SK-N-SH treated with all-trans-retinoic acid at 6 μM for 48 hours (cell line): Measurements from ENCODE around the gene THSD4.

ENCODE experiments used
- ARNTL ChIP-seq: fragments of 450-650 bp; formaldehyde crosslinking; IDR thresholded peaks from 2 replicates; pipeline ENCODE4 v1.5.0; 2020; ENCODE audit warnings: low read depth, mild to moderate bottlenecking, moderate library complexity, borderline replicate concordance
- ESRRG ChIP-seq: fragments of 250-450 bp; sonication (Bioruptor Pico); IDR thresholded peaks from 2 replicates; pipeline ENCODE4 v1.6.1; 2021; ENCODE audit warnings: mild to moderate bottlenecking
- GLIS3 ChIP-seq: fragments of 250-450 bp; sonication (Bioruptor Pico); IDR thresholded peaks from 2 replicates; pipeline ENCODE4 v1.5.0; 2020; ENCODE audit warnings: mild to moderate bottlenecking, moderate library complexity
- ISL1 ChIP-seq: fragments of 250-450 bp; sonication (Bioruptor Pico); IDR thresholded peaks from 2 replicates; pipeline ENCODE4 v2.1.2; 2022; ENCODE audit warnings: mild to moderate bottlenecking, moderate library complexity
- OSR1 ChIP-seq: fragments of 250-450 bp; sonication (Bioruptor Pico); IDR thresholded peaks from 2 replicates; pipeline ENCODE4 v1.8.0; 2022; ENCODE audit warnings: moderate library complexity, mild to moderate bottlenecking, inconsistent platforms
- PATZ1 ChIP-seq: fragments of 250-450 bp; sonication (Bioruptor Pico); IDR thresholded peaks from 2 replicates; pipeline ENCODE4 v1.8.0; 2020; ENCODE audit warnings: mild to moderate bottlenecking, moderate library complexity, borderline replicate concordance
- PPARA ChIP-seq: fragments of 250-450 bp; sonication (Bioruptor Pico); IDR thresholded peaks from 2 replicates; pipeline ENCODE4 v1.5.0; 2020; ENCODE audit warnings: mild to moderate bottlenecking, borderline replicate concordance
- RARB ChIP-seq: fragments of 250-450 bp; sonication (Bioruptor Pico); IDR thresholded peaks from 2 replicates; pipeline ENCODE4 v1.8.0; 2021; ENCODE audit warnings: mild to moderate bottlenecking, moderate library complexity
- ZFP3 ChIP-seq: fragments of 250-450 bp; sonication (Bioruptor Pico); IDR thresholded peaks from 2 replicates; pipeline ENCODE4 v1.5.0; 2020; ENCODE audit warnings: mild to moderate bottlenecking, moderate library complexity
- ZNF565 ChIP-seq: fragments of 450-650 bp; formaldehyde crosslinking; conservative IDR thresholded peaks from 2 replicates; pipeline ENCODE4 v1.5.0; 2020; ENCODE audit warnings: low read depth, mild to moderate bottlenecking, moderate library complexity
- ZNF70 ChIP-seq: fragments of 450-650 bp; formaldehyde crosslinking; IDR thresholded peaks from 2 replicates; pipeline ENCODE4 v1.5.0; 2020; ENCODE audit warnings: mild to moderate bottlenecking, moderate library complexity

- TF ChIP-seq PATZ1 (CRISPR knock-in tag) (no peak), ESRRG (no peak), GLIS3 (CRISPR knock-in tag) (no peak), ARNTL (CRISPR knock-in tag) (no peak), ISL1 (CRISPR knock-in tag) (no peak; the same call in 1 of the 2 replicates), OSR1 (CRISPR knock-in tag) (no peak), ZNF70 (CRISPR knock-in tag) (no peak), ZFP3 (no peak), PPARA (no peak), RARB (no peak), ZNF565 (no peak)
These were observed 677.2 kb downstream of the THSD4 start for GRCh38 chr15:71792521-71792920.
